ENCODE data around the gene SMAD5. TPM values are rescaled to one million over a fixed set of nuclear protein-coding genes. Genes with fewer than 3 reads are reported as not detected.

Gene SMAD5
- total and polyA plus RNA-seq, 2 donors (not counting 1 experiment from before 2014, with no cell fraction given): 9.4 to 38.6 TPM

- H3K27me3 Mint-ChIP-seq: peaks cover 35% of the 10 kb centered on the region
- H3K4me3 ChIP-seq (ENCODE audit: control extremely low read depth in 1 of 5, extremely low read depth in 1 of 5, insufficient read depth in 1 of 5, low read depth in 2 of 5, low read length in 4 of 5): no peak overlapping the region
- TF ChIP-seq EZH2 (IDR thresholded peaks at IDR 0.05; ENCODE audit: borderline replicate concordance, insufficient read depth, low read depth, low read length, poor library complexity, severe bottlenecking) (no peak), CTCF (IDR thresholded peaks at IDR 0.05) (no peak)
- H4K20me1 ChIP-seq (ENCODE audit: control insufficient read depth, insufficient read depth, low read length, poor library complexity, severe bottlenecking): no peaks in the 10 kb centered on the region
- H3K9me3 ChIP-seq (ENCODE audit: control extremely low read depth in 1 of 3, control insufficient read depth in 2 of 3, insufficient read depth in 1 of 3, low read length in 2 of 3): no peaks in the 10 kb centered on the region
- peaks cover 0 to 14% (median 1%) of the 10 kb centered on the region in 4 experiments for H3K27me3 ChIP-seq (replicated peaks in 1 of 4; ENCODE audit: control extremely low read depth in 1 of 4, control insufficient read depth in 3 of 4, insufficient read depth in 4 of 4, low read length in 3 of 4)
- no peaks in the 10 kb centered on the region for H3K4me1 Mint-ChIP-seq
- no peaks in the 10 kb centered on the region for H3K79me2 ChIP-seq (ENCODE audit: control insufficient read depth, insufficient read depth, low read length)
- H3K27ac ChIP-seq (ENCODE audit: low read length in 2 of 2): no peak overlapping the region
- ChIA-PET POLR2A (interaction anchor here (0.6 kb wide), 1 partner anchor 27 kb away, joined by 3 read pairs; no protein-coding TSS in a partner anchor), CTCF (no interaction called here)
- WGBS (ENCODE audit: insufficient coverage): 20% methylated on average over 7 of the region's 13 CpGs
- DNase-seq: no peak
- intact Hi-C loops (cut with micrococcal nuclease): no loop called here
- no peak overlapping the region for H3K4me2 ChIP-seq (replicated peaks; ENCODE audit: low read depth, low read length, poor library complexity, severe bottlenecking)
- no peak overlapping the region for H3K27ac Mint-ChIP-seq
- no peaks in the 10 kb centered on the region for H3K36me3 ChIP-seq (replicated peaks in 1 of 2; ENCODE audit: control extremely low read depth in 1 of 2, control insufficient read depth in 1 of 2, extremely low read depth in 1 of 2, insufficient read depth in 2 of 2, low read length in 1 of 2)
- no peak for ATAC-seq (ENCODE audit: low read depth)
- no peak overlapping the region for H3K4me3 Mint-ChIP-seq
- H3K9me3 Mint-ChIP-seq (ENCODE audit: insufficient read depth): no peaks in the 10 kb centered on the region
- H3K4me1 ChIP-seq (ENCODE audit: control insufficient read depth in 2 of 2, insufficient read depth in 2 of 2, low read length in 2 of 2): no peaks in the 10 kb centered on the region
- no peak overlapping the region for H3K9ac ChIP-seq (ENCODE audit: low read length)
- no peak overlapping the region for H2AFZ ChIP-seq (ENCODE audit: insufficient read depth, low read depth, low read length, poor library complexity, severe bottlenecking)
Measured at GRCh38 chr5:136202469-136203205, 70.0 kb downstream of the SMAD5 start.

GRCh38 chr5:136203303-136203922 lies 70.8 kb downstream of the SMAD5 start:
- CTCF ChIA-PET: no interaction called here
- no peaks in the 10 kb centered on the region for H3K9me3 ChIP-seq (ENCODE audit: control extremely low read depth in 1 of 3, control insufficient read depth in 2 of 3, insufficient read depth in 1 of 3, low read length in 2 of 3)
- no peak overlapping the region for H3K27ac ChIP-seq (ENCODE audit: low read length in 2 of 2)
- H3K36me3 ChIP-seq (replicated peaks in 1 of 2; ENCODE audit: control extremely low read depth in 1 of 2, control insufficient read depth in 1 of 2, extremely low read depth in 1 of 2, insufficient read depth in 2 of 2, low read length in 1 of 2): no peaks in the 10 kb centered on the region
- H3K4me3 ChIP-seq (ENCODE audit: control extremely low read depth in 1 of 5, extremely low read depth in 1 of 5, insufficient read depth in 1 of 5, low read depth in 2 of 5, low read length in 4 of 5): no peak overlapping the region
- H3K4me1 ChIP-seq (ENCODE audit: control insufficient read depth in 2 of 2, insufficient read depth in 2 of 2, low read length in 2 of 2): no peaks in the 10 kb centered on the region
- Mint-ChIP-seq H3K27me3 (peaks cover 33% of the 10 kb centered on the region), H3K27ac (no peak overlapping the region), H3K4me1 (no peaks in the 10 kb centered on the region), H3K9me3 (ENCODE audit: insufficient read depth) (no peaks in the 10 kb centered on the region), H3K4me3 (no peak overlapping the region)
- WGBS (ENCODE audit: insufficient coverage): 96% methylated on average over 2 of the region's 6 CpGs
- TF ChIP-seq CTCF (IDR thresholded peaks at IDR 0.05) (no peak), EZH2 (IDR thresholded peaks at IDR 0.05; ENCODE audit: borderline replicate concordance, insufficient read depth, low read depth, low read length, poor library complexity, severe bottlenecking) (no peak)
- ATAC-seq (ENCODE audit: low read depth) (no peak), DNase-seq (no peak)
- intact Hi-C loops (cut with micrococcal nuclease): no loop called here
- H2AFZ ChIP-seq (ENCODE audit: insufficient read depth, low read depth, low read length, poor library complexity, severe bottlenecking): no peak overlapping the region
- no peaks in the 10 kb centered on the region for H4K20me1 ChIP-seq (ENCODE audit: control insufficient read depth, insufficient read depth, low read length, poor library complexity, severe bottlenecking)
- no peak overlapping the region for H3K4me2 ChIP-seq (replicated peaks; ENCODE audit: low read depth, low read length, poor library complexity, severe bottlenecking)
- POLR2A ChIA-PET: interaction anchor here (0.6 kb wide), 1 partner anchor 28 kb away, joined by 3 read pairs; no protein-coding TSS in a partner anchor
- no peaks in the 10 kb centered on the region for H3K79me2 ChIP-seq (ENCODE audit: control insufficient read depth, insufficient read depth, low read length)
- H3K9ac ChIP-seq (ENCODE audit: low read length): no peak overlapping the region
- peaks cover 0 to 14% (median 1%) of the 10 kb centered on the region in 4 experiments for H3K27me3 ChIP-seq (replicated peaks in 1 of 4; ENCODE audit: control extremely low read depth in 1 of 4, control insufficient read depth in 3 of 4, insufficient read depth in 4 of 4, low read length in 3 of 4)

Data from B cell (primary cell).